ENCODE data around the gene PLEKHG5. TPM values are rescaled to one million over a fixed set of nuclear protein-coding genes. Genes with fewer than 3 reads are reported as not detected.

Gene PLEKHG5
- total and polyA plus RNA-seq, 12 donors, result 2.0 to 96.3 (median 18.4) TPM

GRCh38 chr1:6535214-6535613 lies 43.7 kb upstream of the PLEKHG5 start:
- intact Hi-C loops (cut with DNase I), result no loop called here
- Histone ChIP-seq H3K4me1 (replicated peaks in 1 of 2) (peaks cover 9 to 21% of the 10 kb centered on the region in 2 donors), H3K36me3 (replicated peaks in 1 of 2) (peaks cover 0 to 36% of the 10 kb centered on the region in 2 donors), H3K4me3 (no peak overlapping the region), H3K27ac (peak overlapping the region; percentile 29 to 77 (median 48)), H3K27me3 (no peaks in the 10 kb centered on the region), H3K9me3 (replicated peaks in 1 of 3) (no peaks in the 10 kb centered on the region)
- 65 to 69% (median 67%) methylated on average over 4 of the region's 4 CpGs for WGBS, 4 donors
- TF ChIP-seq CTCF (IDR thresholded peaks at IDR 0.05) (no peak), POLR2A (IDR thresholded peaks at IDR 0.05) (no peak)
- DNase-seq, result no peak

- H3K27ac ChIP-seq, result peak overlapping the region; percentile 35 to 77 (median 48)
- no peaks in the 10 kb centered on the region for H3K9me3 ChIP-seq (replicated peaks in 1 of 3)
- no peak overlapping the region for H3K4me3 ChIP-seq
- H3K36me3 ChIP-seq (replicated peaks in 1 of 2), result peaks cover 0 to 42% of the 10 kb centered on the region in 2 donors
- intact Hi-C loops (cut with DNase I), result no loop called here
- WGBS, 4 donors, result 52 to 61% (median 55%) methylated on average over 6 to 8 of the region's 8 CpGs
- no peaks in the 10 kb centered on the region for H3K27me3 ChIP-seq
- peak in 6 of 7 donors; percentile 53 to 79 (median 67) for DNase-seq
- TF ChIP-seq CTCF (IDR thresholded peaks at IDR 0.05) (no peak), POLR2A (IDR thresholded peaks at IDR 0.05) (peak in 1 of 2 donors; percentile 24)
- H3K4me1 ChIP-seq (replicated peaks in 1 of 2), result peaks cover 9 to 21% of the 10 kb centered on the region in 2 donors
These were observed 42.9 kb upstream of the PLEKHG5 start for GRCh38 chr1:6534248-6534822.

GRCh38 chr1:6531996-6532395 lies 40.5 kb upstream of the PLEKHG5 start:
- no peak overlapping the region for H3K4me3 ChIP-seq
- WGBS, 4 donors, result 78 to 88% (median 87%) methylated on average over 5 of the region's 5 CpGs
- H3K4me1 ChIP-seq (replicated peaks in 1 of 2), result peaks cover 9 to 15% of the 10 kb centered on the region in 2 donors
- TF ChIP-seq POLR2A (IDR thresholded peaks at IDR 0.05) (no peak), CTCF (IDR thresholded peaks at IDR 0.05) (no peak)
- intact Hi-C loops (cut with DNase I), result no loop called here
- no peak overlapping the region for H3K27ac ChIP-seq
- H3K36me3 ChIP-seq (replicated peaks in 1 of 2), result peaks cover 0 to 62% of the 10 kb centered on the region in 2 donors
- no peaks in the 10 kb centered on the region for H3K27me3 ChIP-seq
- DNase-seq, result peak in 1 of 7 donors; percentile 3
- no peaks in the 10 kb centered on the region for H3K9me3 ChIP-seq (replicated peaks in 1 of 3)

- no peak overlapping the region for H3K4me3 ChIP-seq
- peaks cover 9 to 15% of the 10 kb centered on the region in 2 donors for H3K4me1 ChIP-seq (replicated peaks in 1 of 2)
- DNase-seq, result no peak
- H3K9me3 ChIP-seq (replicated peaks in 1 of 3), result no peaks in the 10 kb centered on the region
- H3K27me3 ChIP-seq, result no peaks in the 10 kb centered on the region
- intact Hi-C loops (cut with DNase I), result no loop called here
- no peak for TF ChIP-seq CTCF (IDR thresholded peaks at IDR 0.05)
- no peak for TF ChIP-seq POLR2A (IDR thresholded peaks at IDR 0.05)
- WGBS, 4 donors, result 95 to 99% (median 97%) methylated on average over 8 to 13 of the region's 13 CpGs
- H3K36me3 ChIP-seq (replicated peaks in 1 of 2), result peaks cover 0 to 73% of the 10 kb centered on the region in 2 donors
- no peak overlapping the region for H3K27ac ChIP-seq
These were observed 39.2 kb upstream of the PLEKHG5 start for GRCh38 chr1:6530504-6531160.

Measured in adrenal gland (tissue), 12 donors.